GM12878 (cell line): ENCODE data around the gene JCHAIN. TPM values are rescaled to one million over a fixed set of nuclear protein-coding genes. Genes with fewer than 3 reads are reported as not detected.
A peak's percentile ranks its signal among the peaks of the same experiment; 100 is the strongest.

Experiments used
- BCL11A ChIP-seq: IDR thresholded peaks from 2 replicates; pipeline ENCODE4 v1.6.1; 2011; ENCODE audit warnings: low read depth, low read length
- CHD2 ChIP-seq: IDR thresholded peaks from 2 replicates; pipeline ENCODE4 v1.6.1; 2011; ENCODE audit warnings: low read depth, low read length, improper control_type of control experiment, borderline replicate concordance
- EGR1 ChIP-seq, 2 experiments: IDR thresholded peaks; 1 replicate in 1 of 2; 2 replicates in 1 of 2; pipeline ENCODE4 v1.6.1; 2011 to 2012; ENCODE audit warnings: low read depth in 2 of 2, low read length in 2 of 2, borderline replicate concordance in 1 of 2, mild to moderate bottlenecking in 1 of 2, moderate library complexity in 1 of 2
- IKZF1 ChIP-seq: fragments of 450-650 bp; conservative IDR thresholded peaks from 2 replicates; pipeline ENCODE4 v1.6.1; 2017; ENCODE audit warnings: antibody characterized with exemption, mild to moderate bottlenecking
- MTA3 ChIP-seq: IDR thresholded peaks from 2 replicates; pipeline ENCODE4 v1.6.1; 2012; ENCODE audit warnings: low read length, inconsistent platforms, borderline replicate concordance
- NBN ChIP-seq: fragments of 450-650 bp; IDR thresholded peaks from 2 replicates; pipeline ENCODE4 v1.6.1; 2016
- NFYA ChIP-seq: IDR thresholded peaks from 2 replicates; pipeline ENCODE4 v1.6.1; 2011; ENCODE audit warnings: low read depth, mild to moderate bottlenecking, low read length, improper control_type of control experiment, borderline replicate concordance
- RELA ChIP-seq: fragments of 450-650 bp; IDR thresholded peaks from 2 replicates; pipeline ENCODE4 v1.8.0; 2014; ENCODE audit warnings: borderline replicate concordance; ENCODE audit not compliant: partially characterized antibody
- SMARCA5 ChIP-seq: fragments of 450-650 bp; IDR thresholded peaks from 2 replicates; pipeline ENCODE4 v1.6.1; 2017; ENCODE audit warnings: mild to moderate bottlenecking
- TCF12 ChIP-seq: IDR thresholded peaks from 2 replicates; pipeline ENCODE4 v1.6.1; 2011; ENCODE audit warnings: low read depth, mild to moderate bottlenecking, low read length
- YY1 ChIP-seq: IDR thresholded peaks from 2 replicates; pipeline ENCODE4 v1.6.1; 2011; ENCODE audit warnings: low read depth, mild to moderate bottlenecking, low read length
- ZNF24 ChIP-seq: fragments of 450-650 bp; IDR thresholded peaks from 2 replicates; pipeline ENCODE4 v1.6.1; 2017; ENCODE audit warnings: antibody characterized with exemption, mild to moderate bottlenecking
- ZNF622 ChIP-seq: fragments of 450-650 bp; IDR thresholded peaks from 2 replicates; pipeline ENCODE4 v1.6.1; 2017; ENCODE audit warnings: mild to moderate bottlenecking, inconsistent platforms
- ZSCAN29 ChIP-seq: fragments of 450-650 bp; IDR thresholded peaks from 2 replicates; pipeline ENCODE4 v1.6.1; 2017; ENCODE audit warnings: mild to moderate bottlenecking, moderate library complexity
- polyA plus RNA-seq, 11 experiments: library from polyadenylated mRNA; depleted of rRNA in 4 of 11; unstranded in 6 of 11; stranded (reverse) in 5 of 11; fragments of >200 nt; fragmentation: Nextera tagmentation in 4 of 11; fragmentation: Illumina TruSeq in 1 of 11; extraction: Ambion mirVana in 4 of 11; extraction: Trizol in 1 of 11; gene quantifications; 1 replicate in 1 of 11; 2 replicates in 10 of 11; pipeline versions ENCODE4 v1.2.1 to v1.2.3, GENCODE V29; 2011 to 2016; ENCODE audit warnings: inconsistent platforms in 2 of 11, missing spikeins in 2 of 11, low read depth in 1 of 11
- total RNA-seq, 4 experiments: library from RNA; depleted of rRNA in 3 of 4; stranded (reverse); fragments of >200 nt in 3 of 4; fragmentation: Illumina TruSeq in 1 of 4; extraction: Trizol in 1 of 4; gene quantifications; 2 replicates each; pipeline versions ENCODE4 v1.2.1 to v1.2.3, GENCODE V29; 2013 to 2021
- TF ChIP-seq, protein P1 (sequence below): fragments of 450-650 bp; conservative IDR thresholded peaks from 2 replicates; pipeline ENCODE4 v1.6.1; 2017; ENCODE audit warnings: mild to moderate bottlenecking, moderate library complexity
- TF ChIP-seq, protein P2 (sequence below): IDR thresholded peaks from 2 replicates; pipeline ENCODE4 v1.6.1; 2012; ENCODE audit warnings: low read depth, low read length, improper control_type of control experiment
- TF ChIP-seq, protein P3 (sequence below): fragments of 450-650 bp; formaldehyde crosslinking; IDR thresholded peaks from 2 replicates; pipeline ENCODE4 v1.5.0; 2022; ENCODE audit warnings: mild to moderate bottlenecking, missing genetic modification characterization
- TF ChIP-seq, protein P4 (sequence below): IDR thresholded peaks from 2 replicates; pipeline ENCODE4 v1.6.1; 2012; ENCODE audit warnings: low read depth, low read length, improper control_type of control experiment
- TF ChIP-seq, protein P5 (sequence below): IDR thresholded peaks from 2 replicates; pipeline ENCODE4 v1.6.1; 2011; ENCODE audit warnings: borderline replicate concordance, low read depth, mild to moderate bottlenecking, moderate library complexity, mixed read lengths, low read length; ENCODE audit not compliant: insufficient read depth; ENCODE audit errors: extremely low read length
- TF ChIP-seq, protein P6 (sequence below): fragments of 450-650 bp; IDR thresholded peaks from 2 replicates; pipeline ENCODE4 v1.6.1; 2017; ENCODE audit warnings: mild to moderate bottlenecking

JCHAIN gene
- total and polyA plus RNA-seq, 10 of the 15 experiments (the other 5 are each of a cell fraction or from before 2014, with no cell fraction given), result 188 to 1,045 (median 486) TPM

DNA sequence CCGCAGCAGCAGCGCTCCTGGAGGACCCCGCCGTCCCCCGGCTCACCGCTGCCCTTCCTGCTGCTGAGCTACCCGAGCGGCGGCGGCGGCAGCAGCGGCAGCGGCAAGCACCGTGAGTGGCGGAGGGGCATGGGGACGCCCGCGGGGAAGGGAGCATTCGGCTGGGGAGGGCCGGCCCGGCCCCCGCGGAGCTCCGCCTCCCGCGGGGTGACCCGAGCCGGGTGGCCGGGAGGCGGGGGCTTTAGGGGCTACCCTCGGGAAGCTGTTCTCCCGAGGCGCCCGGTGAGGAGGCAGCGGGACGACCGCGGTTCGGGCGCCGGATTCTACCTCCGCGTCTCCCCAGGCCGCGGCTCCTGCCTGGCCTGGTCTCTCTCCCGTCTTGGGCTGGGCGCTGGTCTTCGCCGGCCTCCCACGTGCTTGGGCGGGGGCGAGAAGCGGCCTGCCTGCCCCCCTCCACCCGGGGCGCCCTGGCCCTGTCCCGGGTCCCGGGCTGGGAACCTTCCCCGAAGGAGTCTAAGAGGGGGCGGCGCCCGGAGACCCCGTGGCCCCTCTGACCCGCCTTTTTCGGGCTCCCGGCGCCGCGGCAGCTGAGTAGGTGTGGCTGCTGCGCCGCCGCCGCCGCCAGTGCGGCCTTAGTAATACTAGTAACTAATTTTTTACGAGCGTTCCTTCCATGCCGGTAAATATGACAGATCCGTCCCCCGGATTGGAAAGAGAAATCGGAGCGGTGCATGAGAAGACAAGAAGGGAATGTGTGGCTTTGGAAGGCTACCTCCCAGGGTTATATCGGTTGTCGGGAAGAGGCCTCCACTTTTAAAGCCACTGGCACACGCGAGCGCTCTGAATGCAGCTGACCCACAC is 39.1 kb upstream of the JCHAIN start (continued):
- TF ChIP-seq, protein P1, sequence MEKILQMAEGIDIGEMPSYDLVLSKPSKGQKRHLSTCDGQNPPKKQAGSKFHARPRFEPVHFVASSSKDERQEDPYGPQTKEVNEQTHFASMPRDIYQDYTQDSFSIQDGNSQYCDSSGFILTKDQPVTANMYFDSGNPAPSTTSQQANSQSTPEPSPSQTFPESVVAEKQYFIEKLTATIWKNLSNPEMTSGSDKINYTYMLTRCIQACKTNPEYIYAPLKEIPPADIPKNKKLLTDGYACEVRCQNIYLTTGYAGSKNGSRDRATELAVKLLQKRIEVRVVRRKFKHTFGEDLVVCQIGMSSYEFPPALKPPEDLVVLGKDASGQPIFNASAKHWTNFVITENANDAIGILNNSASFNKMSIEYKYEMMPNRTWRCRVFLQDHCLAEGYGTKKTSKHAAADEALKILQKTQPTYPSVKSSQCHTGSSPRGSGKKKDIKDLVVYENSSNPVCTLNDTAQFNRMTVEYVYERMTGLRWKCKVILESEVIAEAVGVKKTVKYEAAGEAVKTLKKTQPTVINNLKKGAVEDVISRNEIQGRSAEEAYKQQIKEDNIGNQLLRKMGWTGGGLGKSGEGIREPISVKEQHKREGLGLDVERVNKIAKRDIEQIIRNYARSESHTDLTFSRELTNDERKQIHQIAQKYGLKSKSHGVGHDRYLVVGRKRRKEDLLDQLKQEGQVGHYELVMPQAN, result peak; percentile 52
- TF ChIP-seq IKZF1 (peak; percentile 47; the same call in 1 of the 2 replicates), NFYA (no peak), CHD2 (no peak), YY1 (peak; percentile 27; the same call in 1 of the 2 replicates), BCL11A (no peak), MTA3 (no peak), TCF12 (no peak), EGR1 (IDR thresholded peaks at IDR 0.05; ENCODE audit: borderline replicate concordance in 1 of 2, low read depth in 2 of 2, low read length in 2 of 2) (peak in 1 of 2 experiments; percentile 86; a peak in 1 of 3 replicates), RELA (no peak), SMARCA5 (no peak), ZNF24 (no peak), NBN (0 out of 2 replicates have a peak, but pooled peaks have one; percentile 16), ZSCAN29 (no peak), ZNF622 (no peak)
- TF ChIP-seq, protein P2, sequence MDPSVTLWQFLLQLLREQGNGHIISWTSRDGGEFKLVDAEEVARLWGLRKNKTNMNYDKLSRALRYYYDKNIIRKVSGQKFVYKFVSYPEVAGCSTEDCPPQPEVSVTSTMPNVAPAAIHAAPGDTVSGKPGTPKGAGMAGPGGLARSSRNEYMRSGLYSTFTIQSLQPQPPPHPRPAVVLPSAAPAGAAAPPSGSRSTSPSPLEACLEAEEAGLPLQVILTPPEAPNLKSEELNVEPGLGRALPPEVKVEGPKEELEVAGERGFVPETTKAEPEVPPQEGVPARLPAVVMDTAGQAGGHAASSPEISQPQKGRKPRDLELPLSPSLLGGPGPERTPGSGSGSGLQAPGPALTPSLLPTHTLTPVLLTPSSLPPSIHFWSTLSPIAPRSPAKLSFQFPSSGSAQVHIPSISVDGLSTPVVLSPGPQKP, result no peak
- TF ChIP-seq, protein P3, sequence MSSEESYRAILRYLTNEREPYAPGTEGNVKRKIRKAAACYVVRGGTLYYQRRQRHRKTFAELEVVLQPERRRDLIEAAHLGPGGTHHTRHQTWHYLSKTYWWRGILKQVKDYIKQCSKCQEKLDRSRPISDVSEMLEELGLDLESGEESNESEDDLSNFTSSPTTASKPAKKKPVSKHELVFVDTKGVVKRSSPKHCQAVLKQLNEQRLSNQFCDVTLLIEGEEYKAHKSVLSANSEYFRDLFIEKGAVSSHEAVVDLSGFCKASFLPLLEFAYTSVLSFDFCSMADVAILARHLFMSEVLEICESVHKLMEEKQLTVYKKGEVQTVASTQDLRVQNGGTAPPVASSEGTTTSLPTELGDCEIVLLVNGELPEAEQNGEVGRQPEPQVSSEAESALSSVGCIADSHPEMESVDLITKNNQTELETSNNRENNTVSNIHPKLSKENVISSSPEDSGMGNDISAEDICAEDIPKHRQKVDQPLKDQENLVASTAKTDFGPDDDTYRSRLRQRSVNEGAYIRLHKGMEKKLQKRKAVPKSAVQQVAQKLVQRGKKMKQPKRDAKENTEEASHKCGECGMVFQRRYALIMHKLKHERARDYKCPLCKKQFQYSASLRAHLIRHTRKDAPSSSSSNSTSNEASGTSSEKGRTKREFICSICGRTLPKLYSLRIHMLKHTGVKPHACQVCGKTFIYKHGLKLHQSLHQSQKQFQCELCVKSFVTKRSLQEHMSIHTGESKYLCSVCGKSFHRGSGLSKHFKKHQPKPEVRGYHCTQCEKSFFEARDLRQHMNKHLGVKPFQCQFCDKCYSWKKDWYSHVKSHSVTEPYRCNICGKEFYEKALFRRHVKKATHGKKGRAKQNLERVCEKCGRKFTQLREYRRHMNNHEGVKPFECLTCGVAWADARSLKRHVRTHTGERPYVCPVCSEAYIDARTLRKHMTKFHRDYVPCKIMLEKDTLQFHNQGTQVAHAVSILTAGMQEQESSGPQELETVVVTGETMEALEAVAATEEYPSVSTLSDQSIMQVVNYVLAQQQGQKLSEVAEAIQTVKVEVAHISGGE (CRISPR knock-in tag), result no peak
- TF ChIP-seq, protein P4, sequence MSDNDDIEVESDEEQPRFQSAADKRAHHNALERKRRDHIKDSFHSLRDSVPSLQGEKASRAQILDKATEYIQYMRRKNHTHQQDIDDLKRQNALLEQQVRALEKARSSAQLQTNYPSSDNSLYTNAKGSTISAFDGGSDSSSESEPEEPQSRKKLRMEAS, result peak; percentile 69
- TF ChIP-seq, protein P5, sequence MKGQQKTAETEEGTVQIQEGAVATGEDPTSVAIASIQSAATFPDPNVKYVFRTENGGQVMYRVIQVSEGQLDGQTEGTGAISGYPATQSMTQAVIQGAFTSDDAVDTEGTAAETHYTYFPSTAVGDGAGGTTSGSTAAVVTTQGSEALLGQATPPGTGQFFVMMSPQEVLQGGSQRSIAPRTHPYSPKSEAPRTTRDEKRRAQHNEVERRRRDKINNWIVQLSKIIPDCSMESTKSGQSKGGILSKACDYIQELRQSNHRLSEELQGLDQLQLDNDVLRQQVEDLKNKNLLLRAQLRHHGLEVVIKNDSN, result peak; percentile 40
- TF ChIP-seq, protein P6, sequence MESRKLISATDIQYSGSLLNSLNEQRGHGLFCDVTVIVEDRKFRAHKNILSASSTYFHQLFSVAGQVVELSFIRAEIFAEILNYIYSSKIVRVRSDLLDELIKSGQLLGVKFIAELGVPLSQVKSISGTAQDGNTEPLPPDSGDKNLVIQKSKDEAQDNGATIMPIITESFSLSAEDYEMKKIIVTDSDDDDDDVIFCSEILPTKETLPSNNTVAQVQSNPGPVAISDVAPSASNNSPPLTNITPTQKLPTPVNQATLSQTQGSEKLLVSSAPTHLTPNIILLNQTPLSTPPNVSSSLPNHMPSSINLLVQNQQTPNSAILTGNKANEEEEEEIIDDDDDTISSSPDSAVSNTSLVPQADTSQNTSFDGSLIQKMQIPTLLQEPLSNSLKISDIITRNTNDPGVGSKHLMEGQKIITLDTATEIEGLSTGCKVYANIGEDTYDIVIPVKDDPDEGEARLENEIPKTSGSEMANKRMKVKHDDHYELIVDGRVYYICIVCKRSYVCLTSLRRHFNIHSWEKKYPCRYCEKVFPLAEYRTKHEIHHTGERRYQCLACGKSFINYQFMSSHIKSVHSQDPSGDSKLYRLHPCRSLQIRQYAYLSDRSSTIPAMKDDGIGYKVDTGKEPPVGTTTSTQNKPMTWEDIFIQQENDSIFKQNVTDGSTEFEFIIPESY, result no peak
